ENCODE results near the gene ZMPSTE24. TPM values are rescaled to one million over a fixed set of nuclear protein-coding genes. Genes with fewer than 3 reads are reported as not detected.

The ZMPSTE24 gene
- total RNA-seq, 4 donors from 2014 or later = 37.4 to 49.8 (median 48.9) TPM

DNA sequence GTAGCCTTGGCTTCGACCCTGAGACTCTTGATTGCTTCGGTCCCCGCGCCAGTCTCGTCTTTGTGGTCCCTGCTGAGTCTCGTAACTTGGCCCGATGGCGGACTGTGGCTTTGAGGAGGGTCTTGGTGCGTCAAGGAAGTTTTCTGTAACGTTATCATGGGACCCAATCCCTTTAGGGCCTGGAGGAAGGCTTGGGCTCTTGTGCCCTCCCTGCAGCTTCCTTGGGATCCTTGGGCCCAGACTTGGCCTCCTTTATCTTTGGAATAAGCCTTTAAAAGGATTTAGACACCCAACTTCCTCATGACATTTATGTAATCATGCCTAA is 371 bp downstream of the ZMPSTE24 start:
- TF ChIP-seq, protein P1, sequence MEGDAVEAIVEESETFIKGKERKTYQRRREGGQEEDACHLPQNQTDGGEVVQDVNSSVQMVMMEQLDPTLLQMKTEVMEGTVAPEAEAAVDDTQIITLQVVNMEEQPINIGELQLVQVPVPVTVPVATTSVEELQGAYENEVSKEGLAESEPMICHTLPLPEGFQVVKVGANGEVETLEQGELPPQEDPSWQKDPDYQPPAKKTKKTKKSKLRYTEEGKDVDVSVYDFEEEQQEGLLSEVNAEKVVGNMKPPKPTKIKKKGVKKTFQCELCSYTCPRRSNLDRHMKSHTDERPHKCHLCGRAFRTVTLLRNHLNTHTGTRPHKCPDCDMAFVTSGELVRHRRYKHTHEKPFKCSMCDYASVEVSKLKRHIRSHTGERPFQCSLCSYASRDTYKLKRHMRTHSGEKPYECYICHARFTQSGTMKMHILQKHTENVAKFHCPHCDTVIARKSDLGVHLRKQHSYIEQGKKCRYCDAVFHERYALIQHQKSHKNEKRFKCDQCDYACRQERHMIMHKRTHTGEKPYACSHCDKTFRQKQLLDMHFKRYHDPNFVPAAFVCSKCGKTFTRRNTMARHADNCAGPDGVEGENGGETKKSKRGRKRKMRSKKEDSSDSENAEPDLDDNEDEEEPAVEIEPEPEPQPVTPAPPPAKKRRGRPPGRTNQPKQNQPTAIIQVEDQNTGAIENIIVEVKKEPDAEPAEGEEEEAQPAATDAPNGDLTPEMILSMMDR (IDR thresholded peaks at IDR 0.05) = no peak
- no peak for TF ChIP-seq EP300 (IDR thresholded peaks at IDR 0.05)
- Histone ChIP-seq H3K27ac (replicated peaks in 1 of 4) (peak overlapping the region; percentile 91 to 96 (median 94)), H3K27me3 (no peaks in the 10 kb centered on the region), H3K4me1 (peaks cover 50 to 69% (median 66%) of the 10 kb centered on the region in 4 donors), H3K36me3 (peaks cover 10 to 34% (median 26%) of the 10 kb centered on the region in 4 donors), H3K4me3 (peak overlapping the region; percentile 74 to 94 (median 88)), H3K9me3 (no peaks in the 10 kb centered on the region)
- DNase-seq (ENCODE audit: extremely low spot score) = no peak
- WGBS = 0% methylated on average over 9 of the region's 10 CpGs
- intact Hi-C loops (cut with DNase I) = loop anchor here (5.0 to 10.0 kb wide), 3 partner anchors 59 to 304 kb away; partner anchors contain the start of genes COL9A2, MFSD2A and RLF

DNA sequence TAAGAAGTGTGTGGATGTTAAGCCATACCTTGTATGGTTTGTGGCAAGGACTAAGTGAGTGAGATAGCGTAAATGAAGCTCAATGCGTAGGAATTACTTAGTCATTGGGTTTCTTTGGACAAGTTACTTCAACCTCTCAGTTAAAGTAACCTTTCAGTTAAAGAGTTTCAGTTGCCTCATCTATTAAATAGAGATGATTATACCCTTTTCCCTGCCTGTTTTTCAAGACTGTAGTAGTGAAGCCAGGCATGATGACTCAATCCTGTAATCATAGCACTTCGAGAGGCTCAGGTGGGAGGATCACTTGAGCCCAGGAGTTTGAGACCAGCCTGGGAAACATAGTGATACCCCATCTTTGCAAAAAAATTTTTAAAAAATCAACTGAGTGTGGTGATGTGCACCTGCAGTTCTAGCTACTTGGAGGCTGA is 6.3 kb downstream of the ZMPSTE24 start:
- Histone ChIP-seq H3K27me3 (no peaks in the 10 kb centered on the region), H3K27ac (replicated peaks in 1 of 4) (peak overlapping the region; percentile 71 to 82 (median 78)), H3K9me3 (no peaks in the 10 kb centered on the region), H3K4me3 (no peak overlapping the region), H3K36me3 (peaks cover 24 to 74% (median 47%) of the 10 kb centered on the region in 4 donors), H3K4me1 (peaks cover 42 to 98% (median 93%) of the 10 kb centered on the region in 4 donors)
- intact Hi-C loops (cut with DNase I) = no loop called here
- TF ChIP-seq POLR2AphosphoS5 (IDR thresholded peaks at IDR 0.05) (peak in 1 of 2 donors; percentile 34), POLR2A (IDR thresholded peaks at IDR 0.05; ENCODE audit: low read depth) (no peak), EP300 (IDR thresholded peaks at IDR 0.05) (no peak)
- TF ChIP-seq, protein P1 (IDR thresholded peaks at IDR 0.05) = no peak
- WGBS = 48% methylated on average over 3 of the region's 3 CpGs
- DNase-seq (ENCODE audit: extremely low spot score) = no peak

DNA sequence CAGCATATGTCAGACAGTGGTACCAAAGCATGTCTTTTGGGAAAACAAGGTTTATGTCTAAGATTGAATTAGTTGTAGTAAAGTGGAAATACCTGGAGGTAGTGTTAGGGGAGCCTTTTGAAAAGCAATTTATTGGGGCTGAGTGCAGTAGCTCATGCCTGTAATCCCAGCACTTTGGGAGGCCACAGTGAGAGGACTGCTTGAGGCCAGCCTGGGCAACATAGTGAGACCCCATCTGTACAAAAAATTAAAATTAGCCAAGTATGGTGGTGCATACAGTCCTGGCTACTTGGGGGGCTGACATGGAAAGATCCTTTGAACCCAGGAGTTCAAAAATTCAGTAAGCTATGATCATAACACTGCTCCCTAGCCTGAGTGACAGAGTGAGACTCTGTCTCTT is 7.3 kb downstream of the ZMPSTE24 start:
- TF ChIP-seq POLR2AphosphoS5 (IDR thresholded peaks at IDR 0.05) = no peak
- TF ChIP-seq, protein P1 (IDR thresholded peaks at IDR 0.05) = no peak
- no peak for TF ChIP-seq EP300 (IDR thresholded peaks at IDR 0.05)
- TF ChIP-seq POLR2A (IDR thresholded peaks at IDR 0.05; ENCODE audit: low read depth) = no peak
- Histone ChIP-seq H3K4me1 (peaks cover 38 to 97% (median 85%) of the 10 kb centered on the region in 4 donors), H3K27me3 (no peaks in the 10 kb centered on the region), H3K9me3 (no peaks in the 10 kb centered on the region), H3K27ac (replicated peaks in 1 of 4) (peak overlapping the region in 3 of 4 donors; percentile 80 to 82 (median 82)), H3K4me3 (no peak overlapping the region), H3K36me3 (peaks cover 24 to 81% (median 54%) of the 10 kb centered on the region in 4 donors)
- intact Hi-C loops (cut with DNase I) = no loop called here
- no peak for DNase-seq (ENCODE audit: extremely low spot score)

DNA sequence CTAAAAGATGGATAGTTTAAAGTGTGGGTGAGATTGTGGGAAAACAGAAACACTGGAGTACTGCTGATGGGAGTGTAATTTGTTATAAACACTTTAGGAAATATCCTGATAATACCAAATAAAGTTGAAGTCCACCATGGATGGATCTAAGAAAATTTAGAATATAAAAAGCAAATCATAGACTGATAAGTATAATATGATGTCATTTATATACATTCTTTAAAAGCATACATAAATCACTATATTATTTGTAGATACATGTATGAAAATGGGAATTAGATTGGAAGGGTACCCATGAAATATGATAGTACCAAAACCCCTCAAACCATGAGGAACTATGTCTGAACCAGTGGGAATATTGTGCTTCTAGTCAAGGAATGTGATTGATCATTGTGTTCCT is 7.9 kb downstream of the ZMPSTE24 start:
- Histone ChIP-seq H3K9me3 (no peaks in the 10 kb centered on the region), H3K36me3 (peaks cover 23 to 81% (median 56%) of the 10 kb centered on the region in 4 donors), H3K27ac (replicated peaks in 1 of 4) (peak overlapping the region in 3 of 4 donors; percentile 80 to 82 (median 82)), H3K27me3 (no peaks in the 10 kb centered on the region), H3K4me1 (peaks cover 37 to 97% (median 79%) of the 10 kb centered on the region in 4 donors), H3K4me3 (no peak overlapping the region)
- intact Hi-C loops (cut with DNase I) = no loop called here
- DNase-seq (ENCODE audit: extremely low spot score) = no peak
- TF ChIP-seq, protein P1 (IDR thresholded peaks at IDR 0.05) = no peak
- TF ChIP-seq POLR2A (IDR thresholded peaks at IDR 0.05; ENCODE audit: low read depth) = no peak
- TF ChIP-seq POLR2AphosphoS5 (IDR thresholded peaks at IDR 0.05) = no peak
- TF ChIP-seq EP300 (IDR thresholded peaks at IDR 0.05) = no peak
